HG02763 (cell line): ENCODE results near the gene KANSL1.
"Not testable (repeated sequence)": the region's sequence is repeated elsewhere in the genome, so short reads cannot be mapped to it uniquely, and the experiment has no call there.

ENCODE experiments used
- ATAC-seq: cut with Tn5 transposase; IDR thresholded peaks from one replicate; pipeline ENCODE4 v1.9.1; 2021; ENCODE audit warnings: mild to moderate bottlenecking, moderate library complexity; ENCODE audit not compliant: unreplicated experiment

KANSL1 gene, protein sequence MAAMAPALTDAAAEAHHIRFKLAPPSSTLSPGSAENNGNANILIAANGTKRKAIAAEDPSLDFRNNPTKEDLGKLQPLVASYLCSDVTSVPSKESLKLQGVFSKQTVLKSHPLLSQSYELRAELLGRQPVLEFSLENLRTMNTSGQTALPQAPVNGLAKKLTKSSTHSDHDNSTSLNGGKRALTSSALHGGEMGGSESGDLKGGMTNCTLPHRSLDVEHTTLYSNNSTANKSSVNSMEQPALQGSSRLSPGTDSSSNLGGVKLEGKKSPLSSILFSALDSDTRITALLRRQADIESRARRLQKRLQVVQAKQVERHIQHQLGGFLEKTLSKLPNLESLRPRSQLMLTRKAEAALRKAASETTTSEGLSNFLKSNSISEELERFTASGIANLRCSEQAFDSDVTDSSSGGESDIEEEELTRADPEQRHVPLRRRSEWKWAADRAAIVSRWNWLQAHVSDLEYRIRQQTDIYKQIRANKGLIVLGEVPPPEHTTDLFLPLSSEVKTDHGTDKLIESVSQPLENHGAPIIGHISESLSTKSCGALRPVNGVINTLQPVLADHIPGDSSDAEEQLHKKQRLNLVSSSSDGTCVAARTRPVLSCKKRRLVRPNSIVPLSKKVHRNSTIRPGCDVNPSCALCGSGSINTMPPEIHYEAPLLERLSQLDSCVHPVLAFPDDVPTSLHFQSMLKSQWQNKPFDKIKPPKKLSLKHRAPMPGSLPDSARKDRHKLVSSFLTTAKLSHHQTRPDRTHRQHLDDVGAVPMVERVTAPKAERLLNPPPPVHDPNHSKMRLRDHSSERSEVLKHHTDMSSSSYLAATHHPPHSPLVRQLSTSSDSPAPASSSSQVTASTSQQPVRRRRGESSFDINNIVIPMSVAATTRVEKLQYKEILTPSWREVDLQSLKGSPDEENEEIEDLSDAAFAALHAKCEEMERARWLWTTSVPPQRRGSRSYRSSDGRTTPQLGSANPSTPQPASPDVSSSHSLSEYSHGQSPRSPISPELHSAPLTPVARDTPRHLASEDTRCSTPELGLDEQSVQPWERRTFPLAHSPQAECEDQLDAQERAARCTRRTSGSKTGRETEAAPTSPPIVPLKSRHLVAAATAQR (N-terminal part only)

DNA sequence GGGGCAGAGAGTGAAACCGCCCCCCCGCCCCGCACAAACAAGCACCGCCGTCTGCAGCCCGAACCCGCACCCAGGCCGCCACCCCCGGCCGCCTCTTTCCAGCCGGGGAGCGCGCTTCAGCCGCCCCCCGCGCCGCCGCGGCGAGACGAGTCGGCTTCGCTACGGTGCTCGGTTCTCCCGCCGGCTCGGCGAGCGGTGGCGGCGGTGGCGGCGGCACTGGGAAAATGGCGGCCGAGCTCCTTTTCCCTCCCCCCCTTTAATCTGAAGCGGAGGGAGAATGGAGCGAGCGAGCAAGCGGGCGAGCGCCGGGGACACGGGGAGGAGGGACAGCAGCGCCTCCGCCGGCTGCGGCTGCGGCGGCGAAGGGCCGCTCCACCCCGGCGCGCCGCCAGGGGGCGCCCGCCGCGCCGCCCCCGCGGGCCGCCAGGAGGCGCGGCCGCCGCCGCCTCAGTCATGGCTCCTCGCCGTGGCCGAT lies at the start of gene KANSL1:
KANSL1 (minus strand) TSS at position 279 of the 475 bp plus-strand sequence. CDS start 21,286 bp downstream, outside the sequence.
- ATAC-seq: peak; percentile 63

DNA sequence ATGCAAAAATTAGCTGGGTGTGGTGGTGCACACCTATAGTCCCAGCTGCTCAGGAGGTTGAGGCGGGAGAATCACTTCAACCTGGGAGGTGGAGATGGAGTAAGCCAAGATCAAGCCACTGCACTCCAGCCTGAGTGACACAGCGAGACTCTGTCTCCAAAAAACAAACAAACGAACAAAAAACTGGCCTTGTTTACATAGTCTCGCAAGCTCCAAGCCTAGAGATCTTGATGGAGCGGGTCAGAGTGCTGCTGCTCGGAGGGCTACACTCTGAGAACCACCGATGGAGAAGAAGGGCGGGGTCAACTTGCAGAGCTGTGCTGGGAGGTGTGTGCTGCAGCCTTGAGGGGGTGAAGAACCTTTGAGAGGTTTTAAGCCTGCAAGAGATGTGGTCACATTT lies 38.1 kb upstream of the KANSL1 start:
- not testable (repeated sequence) for ATAC-seq

DNA sequence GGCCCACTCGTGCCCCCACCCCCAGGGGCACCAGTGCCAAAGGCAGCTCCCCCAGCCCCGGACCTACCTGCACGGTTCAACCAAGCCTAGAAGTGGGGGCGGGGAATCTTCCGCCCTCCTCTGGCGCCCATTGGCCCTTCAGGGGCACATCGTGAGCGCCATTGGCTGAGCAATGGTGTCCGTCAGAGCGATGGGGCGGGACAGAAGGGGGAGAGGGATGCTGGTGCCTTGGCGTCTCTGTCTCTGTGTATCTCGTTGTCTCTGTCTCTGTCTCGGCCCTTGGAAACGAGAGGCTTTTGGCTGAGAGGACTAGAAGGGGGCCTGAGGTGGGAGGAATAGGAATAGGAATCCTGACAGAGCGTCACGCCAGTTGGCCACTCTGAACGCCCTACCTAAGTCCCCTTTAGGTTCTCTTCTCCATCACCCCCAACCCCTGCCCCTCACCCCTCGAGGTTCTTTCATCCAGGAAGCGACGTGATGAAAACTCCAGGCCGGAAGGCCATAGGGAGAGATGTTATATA lies 32.1 kb upstream of the KANSL1 start:
- ATAC-seq: peak; percentile 98

DNA sequence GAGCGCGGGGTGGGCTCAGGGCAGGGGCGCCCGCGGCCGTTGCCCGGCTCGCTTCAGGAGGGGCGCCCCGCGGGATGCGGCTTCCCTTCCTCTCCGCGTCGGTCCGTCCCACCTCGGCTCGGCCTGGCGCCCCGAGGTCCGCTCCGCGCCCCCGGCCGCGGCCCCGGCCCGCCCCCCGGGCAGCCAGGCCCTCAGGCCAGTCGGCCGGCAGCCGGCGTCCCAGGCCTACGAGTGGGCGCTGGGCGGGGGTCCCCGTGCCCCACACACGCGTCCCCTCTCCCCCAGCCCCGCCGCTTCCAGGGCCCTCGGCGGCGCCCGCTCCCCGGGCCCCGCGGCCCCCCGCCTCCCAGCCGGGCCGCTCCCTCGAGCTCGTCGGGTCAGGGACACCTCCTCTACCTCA lies 31.6 kb upstream of the KANSL1 start:
- peak; percentile 40 for ATAC-seq

DNA sequence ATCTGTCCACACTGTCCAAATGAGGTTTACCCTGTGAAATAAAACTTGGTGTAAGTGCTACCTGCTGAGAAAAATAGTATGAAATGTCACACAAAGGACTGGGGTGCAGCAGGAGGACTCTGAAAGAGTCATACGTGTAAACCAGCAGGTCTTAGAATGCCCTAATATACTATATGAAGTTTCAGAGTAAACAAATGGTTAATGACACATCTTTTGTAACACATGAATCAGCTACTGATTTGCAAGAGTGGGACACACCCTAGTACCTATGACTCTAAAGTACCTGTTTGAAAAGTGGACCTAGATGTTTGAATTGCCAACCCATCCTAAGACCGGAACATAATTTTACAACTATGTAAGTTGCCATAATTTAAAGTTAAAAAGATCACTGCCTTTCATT lies 29.8 kb upstream of the KANSL1 start:
- not testable (repeated sequence) for ATAC-seq

DNA sequence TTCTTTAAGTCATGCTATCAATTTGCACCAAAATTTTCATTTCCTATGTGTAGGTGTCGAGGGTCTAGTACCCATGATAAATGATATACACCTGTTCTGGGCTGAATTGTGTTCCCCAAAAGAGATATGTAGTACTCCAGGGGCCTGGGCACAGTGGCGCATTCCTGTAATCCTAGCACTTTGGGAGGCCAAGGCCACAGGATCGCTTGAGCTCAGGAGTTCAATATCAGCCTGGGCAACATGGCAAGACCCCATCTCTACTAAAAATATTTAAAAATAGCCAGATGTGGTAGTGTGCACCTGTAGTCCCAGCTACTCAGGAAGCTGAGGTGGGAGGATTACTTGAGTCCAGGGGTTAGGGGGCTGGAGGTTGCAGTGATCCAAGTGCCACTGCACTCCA lies 23.5 kb upstream of the KANSL1 start:
- ATAC-seq: no peak

DNA sequence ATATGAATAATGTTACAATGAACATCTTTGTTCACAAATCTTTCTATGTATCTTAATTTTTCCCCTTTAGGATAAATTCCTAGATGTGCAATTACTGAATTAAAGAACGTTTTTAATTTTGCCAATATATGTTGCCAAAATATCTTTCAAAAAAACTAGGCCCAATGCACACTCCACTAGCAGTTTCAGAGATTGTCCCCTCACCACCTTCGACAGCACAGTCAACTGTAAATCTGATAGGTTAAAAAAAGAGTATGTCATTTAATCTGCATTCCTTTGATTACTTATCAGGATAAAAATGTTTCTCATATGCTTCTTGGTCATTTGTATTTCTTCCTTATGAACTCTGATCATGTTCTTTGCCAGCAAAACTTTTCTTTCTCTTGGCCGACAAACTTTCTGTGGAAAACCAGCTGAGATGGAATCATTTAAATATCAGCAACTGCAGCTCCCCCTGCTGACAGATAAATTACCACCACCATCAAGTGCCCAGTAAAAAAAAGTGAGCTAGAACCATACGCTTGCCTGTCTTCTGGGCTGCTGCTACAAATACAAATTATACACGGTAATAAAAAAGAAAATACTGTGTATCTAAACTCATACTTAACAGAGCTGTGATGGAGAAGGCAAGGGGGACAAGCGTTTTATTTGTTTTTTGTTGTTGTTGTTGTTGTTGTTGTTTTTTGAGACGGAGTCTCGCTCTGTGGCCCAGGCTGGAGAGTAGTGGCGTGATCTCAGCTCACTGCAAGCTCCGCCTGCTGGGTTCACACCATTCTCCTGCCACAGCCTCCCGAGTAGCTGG lies 19.6 kb upstream of the KANSL1 start:
- no peak for ATAC-seq

DNA sequence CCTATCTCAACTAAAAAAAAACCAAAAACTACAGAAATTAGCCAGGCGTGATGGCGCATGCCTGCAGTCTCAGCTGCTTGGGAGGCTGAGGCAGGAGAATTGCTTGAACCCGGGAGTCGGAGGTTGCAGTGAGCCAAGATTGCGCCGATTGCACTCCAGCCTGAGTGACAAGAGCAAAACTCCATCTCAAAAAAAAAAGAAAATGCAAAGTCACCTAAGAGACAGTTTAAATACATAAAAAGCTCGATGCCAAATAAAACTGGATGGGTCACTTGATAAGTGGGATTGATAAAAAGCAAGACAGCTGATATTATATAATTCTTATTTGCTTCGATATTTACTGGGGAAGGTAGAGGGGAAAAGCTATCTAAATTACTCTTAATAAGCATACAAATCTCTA lies 15.8 kb upstream of the KANSL1 start:
- ATAC-seq: no peak

DNA sequence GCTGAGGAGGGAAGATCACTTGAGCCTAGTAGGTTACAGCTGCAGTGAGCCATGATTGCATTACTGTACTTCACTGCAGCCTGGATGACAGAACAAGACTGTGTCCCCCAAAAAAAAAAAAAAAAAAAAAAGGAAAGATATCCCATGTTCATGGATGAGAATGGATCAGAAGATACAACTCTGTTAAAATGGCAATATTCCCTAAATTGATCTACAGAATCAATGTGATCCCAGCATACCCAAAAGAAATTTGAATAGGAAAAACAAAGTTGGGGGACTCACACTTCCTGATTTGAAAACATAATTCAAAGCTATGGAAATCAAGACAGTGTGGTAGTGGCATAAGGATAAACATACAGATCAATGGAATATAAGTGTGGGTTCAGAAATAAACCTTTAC lies 12.7 kb upstream of the KANSL1 start:
- ATAC-seq: no peak

DNA sequence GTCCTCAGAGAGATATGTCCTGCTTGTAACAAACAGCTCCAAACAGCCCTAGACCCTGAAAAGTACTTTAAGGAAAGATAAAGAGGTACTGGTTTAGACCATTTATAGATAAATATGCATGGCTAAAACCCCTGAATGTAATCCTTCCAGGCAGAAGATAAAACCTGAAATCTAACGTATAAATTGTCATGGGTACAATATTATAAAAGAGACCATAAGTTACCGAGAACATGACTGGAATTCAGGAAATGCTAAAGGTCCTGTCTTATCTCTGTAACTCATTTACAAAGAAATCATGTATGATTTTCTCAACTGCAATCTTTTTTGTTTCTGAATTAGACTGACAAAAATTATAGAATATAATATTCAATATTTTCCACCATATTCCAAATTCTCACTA lies 9.2 kb upstream of the KANSL1 start:
- ATAC-seq: no peak

DNA sequence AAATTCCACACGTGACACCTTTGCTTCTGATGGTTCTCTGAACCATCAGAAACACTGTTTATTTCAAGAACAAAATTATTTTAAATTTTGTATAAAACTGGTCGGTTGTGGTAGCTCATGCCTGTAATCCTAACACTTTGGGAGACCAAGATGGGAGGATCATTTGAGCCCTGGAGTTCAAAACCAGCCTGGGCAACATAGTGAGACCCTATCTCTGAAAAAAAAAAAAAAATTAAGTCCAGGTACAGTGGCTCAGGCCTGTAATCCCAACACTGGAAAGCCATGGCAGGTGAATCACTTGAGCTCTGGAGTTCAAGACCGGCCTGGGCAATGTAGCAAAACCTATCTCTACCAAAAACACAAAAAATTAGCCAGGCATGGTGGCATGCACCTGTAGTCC lies 8.3 kb upstream of the KANSL1 start:
- ATAC-seq: no peak

DNA sequence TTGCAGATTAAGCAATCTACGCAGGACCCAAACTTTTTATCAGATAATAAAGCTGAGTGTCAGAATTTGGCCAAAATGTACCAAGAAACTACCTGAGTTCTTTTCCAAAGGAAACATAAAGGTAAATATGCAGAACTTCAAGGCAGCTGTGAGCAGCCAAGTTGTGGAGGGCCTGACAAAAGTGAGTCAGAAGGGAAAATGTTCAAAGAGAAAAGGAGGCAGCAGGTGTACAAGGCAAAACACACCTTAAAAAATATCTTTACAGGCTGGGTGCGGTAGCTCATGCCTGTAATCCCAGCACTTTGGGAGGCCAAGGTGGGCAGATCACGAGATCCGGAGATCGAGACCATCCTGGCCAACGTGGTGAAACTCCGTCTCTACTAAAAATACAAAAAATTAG lies 7.0 kb upstream of the KANSL1 start:
- no peak for ATAC-seq

DNA sequence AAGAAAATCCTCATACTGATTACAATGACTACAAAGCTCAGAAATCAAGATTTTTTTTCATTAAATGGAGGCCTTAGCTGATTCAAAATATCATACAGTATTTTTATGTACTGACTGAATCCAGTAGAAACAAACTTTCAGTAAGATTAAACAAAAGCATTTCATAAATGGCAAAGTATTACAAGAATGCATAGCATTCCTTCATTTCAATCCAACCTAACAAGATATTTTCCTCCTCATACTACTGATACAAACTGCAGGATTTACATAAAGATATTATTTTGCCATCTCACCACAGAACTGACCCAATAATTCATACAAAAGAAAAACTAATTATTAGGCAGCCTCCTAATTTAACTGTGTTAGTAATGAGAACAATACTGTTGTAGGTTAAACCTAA lies 6.2 kb upstream of the KANSL1 start:
- no peak for ATAC-seq

DNA sequence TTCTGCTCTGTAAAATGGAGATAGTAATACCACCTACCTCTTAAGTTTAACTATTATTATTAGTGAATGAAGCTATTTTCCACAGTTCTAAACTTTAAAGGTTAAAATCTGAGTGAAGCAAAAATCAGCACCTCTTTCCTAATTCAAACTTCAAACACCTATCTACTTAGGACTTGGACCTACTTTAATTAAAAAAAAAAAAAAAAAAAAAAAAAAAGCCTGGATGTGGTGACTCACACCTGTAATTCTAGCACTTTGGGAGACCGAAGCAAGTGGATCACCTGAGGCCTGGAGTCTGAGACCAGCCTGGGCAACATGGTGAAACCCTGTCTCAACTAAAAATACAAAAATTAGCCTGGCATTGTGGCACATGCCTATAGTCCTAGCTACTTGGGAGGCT lies 5.0 kb upstream of the KANSL1 start:
- ATAC-seq: no peak

DNA sequence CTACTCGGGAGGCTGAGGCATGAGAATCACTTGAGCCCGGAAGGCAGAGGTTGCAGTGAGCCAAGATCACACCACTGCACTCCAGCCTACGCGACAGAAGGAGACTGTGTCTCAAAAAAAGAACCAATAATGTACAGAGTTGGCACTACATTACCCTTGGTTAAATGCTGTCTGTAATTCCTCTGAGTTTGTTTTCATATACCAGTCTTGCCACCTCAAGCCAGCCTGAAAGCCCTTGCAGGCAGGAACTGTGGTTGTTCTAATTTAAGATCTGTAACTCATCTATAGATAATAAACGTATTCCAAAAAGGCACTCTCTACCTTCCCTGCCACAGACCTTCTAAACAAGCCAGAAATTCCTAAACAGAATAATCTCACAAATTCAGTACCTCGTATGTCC lies 4.3 kb upstream of the KANSL1 start:
- no peak for ATAC-seq

DNA sequence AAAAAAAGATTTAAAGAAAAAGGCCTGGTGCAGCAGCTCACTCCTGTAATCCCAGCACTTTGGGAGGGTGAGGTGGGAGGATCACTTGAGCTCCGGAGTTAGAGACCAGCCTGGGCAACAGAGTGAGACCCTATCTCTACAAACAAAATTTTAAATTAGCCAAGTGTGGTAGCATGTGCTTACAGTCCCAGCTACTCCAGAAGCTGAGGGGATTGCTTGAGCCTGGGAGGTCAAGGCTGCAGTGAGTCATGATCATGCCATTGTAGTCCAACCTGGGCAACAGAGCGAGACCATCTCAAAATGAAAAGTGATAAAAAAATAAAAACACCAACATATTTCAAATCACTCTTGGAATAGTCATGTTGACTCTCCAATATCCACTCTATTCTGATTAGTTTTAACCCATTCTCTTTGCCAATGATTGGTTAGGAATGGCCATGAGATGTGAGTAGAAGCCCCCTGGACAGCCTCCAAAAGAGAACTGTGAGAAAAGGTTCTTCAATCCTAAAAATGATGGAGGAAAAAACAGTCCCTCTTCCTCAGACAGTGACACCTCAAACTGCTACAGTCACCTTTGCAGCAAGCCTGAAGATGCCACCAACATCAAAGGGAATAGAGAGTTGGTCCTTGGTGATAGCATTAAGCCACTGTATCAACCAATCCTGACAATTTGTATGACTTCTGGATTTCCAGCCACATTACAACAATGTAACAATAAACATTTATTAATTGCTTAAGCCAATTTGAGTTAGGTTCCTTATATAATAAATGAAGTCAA lies 2.9 kb upstream of the KANSL1 start:
- no peak for ATAC-seq

DNA sequence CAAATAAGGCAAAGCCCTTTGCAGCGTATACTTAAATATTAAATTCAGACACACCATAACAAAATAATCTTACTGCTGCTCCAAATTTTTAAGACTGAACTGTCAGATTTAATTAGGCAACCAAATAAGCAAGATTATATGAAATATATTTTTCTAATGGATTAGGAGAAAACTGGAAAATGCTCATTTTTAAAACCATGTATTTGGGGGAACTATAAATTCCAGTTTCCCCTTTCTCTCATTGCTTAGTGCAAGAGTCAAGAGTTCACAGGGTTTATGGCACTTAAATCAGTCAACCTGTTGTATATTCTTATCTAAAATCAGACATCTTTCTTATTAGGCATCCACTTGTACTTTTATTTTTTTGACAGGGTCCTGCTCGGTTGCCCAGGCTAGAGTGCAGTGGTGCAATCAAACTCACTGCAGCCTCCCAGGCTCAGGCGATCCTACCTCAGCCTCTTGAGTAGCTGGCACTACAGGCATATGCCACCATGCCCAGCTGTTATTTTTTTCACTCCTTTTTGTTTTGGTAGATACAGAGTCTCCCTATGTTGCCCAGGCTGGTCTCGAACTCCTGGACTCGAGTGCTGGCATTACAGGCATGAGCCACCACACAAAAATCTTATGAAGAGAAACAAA lies 2.1 kb upstream of the KANSL1 start:
- no peak for ATAC-seq

DNA sequence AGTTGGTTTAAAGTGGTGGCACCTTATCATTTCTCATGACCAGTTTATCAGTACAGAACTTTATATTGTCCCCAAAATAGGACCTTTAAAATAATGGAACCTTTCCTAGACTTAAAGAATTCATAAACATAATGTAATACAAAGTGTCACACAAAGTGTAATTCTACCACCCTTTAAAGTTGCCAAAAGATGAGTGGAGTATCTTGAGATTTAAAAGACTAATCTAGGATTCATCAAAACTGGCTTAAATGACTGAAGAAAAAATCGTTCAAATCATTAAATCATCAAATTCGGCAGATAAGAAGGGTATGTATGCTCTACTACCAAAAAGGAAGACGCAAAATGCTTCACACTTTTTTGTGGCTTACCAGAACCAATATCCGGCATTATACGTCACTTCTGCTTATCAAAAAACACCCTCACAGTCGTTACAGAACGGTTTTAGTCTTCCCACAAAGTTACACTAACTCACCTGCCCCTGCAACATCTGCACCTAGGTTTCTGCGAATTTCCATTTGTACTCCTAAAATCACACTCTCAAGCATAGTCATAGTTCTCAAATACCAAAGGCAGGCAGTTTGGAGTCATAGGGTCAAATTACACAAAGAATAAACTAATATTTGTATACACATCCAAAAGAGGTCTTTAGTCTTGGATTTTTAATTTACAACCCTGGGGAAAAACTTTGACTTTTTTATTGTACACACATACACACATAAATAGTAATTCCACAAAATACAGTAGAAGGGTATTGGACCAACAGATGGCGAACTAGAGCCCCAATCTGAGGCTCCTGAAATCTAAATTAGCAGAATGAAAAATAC lies 1.4 kb upstream of the KANSL1 start:
- no peak for ATAC-seq
